Activated B cell treated with CpG ODN at 0.5 μM for 24 hours (primary cell): ENCODE measurements around the gene EIF4E3. TPM values are rescaled to one million over a fixed set of nuclear protein-coding genes. Genes with fewer than 3 reads are reported as not detected.

Experiments
- ATAC-seq: fragments of 200-7000 bp; cut with Tn5 transposase; one replicate; pipeline ENCODE4 v1.10.0; 2021; ENCODE audit warnings: low read depth, mild to moderate bottlenecking, moderate library complexity
- CTCF ChIA-PET: fragments of 350-600 bp; sonication (Branson Sonifier 250); formaldehyde crosslinking; loops from one replicate; lab custom pipeline; 2021; ENCODE audit warnings: antibody characterized with exemption; lab: Charles Lee
- POLR2A ChIA-PET: fragments of 350-600 bp; sonication (Branson Sonifier 250); formaldehyde crosslinking; loops from one replicate; lab custom pipeline; 2021; ENCODE audit warnings: antibody characterized with exemption; lab: Charles Lee
- DNase-seq: peaks from one replicate; pipeline ENCODE4 v3.0.0; 2022
- H3K27ac Mint-ChIP-seq: one replicate; pipeline ENCODE4 v1.8.0; 2020; ENCODE audit warnings: mixed read lengths
- H3K27me3 Mint-ChIP-seq: one replicate; pipeline ENCODE4 v1.8.0; 2021; ENCODE audit warnings: mixed read lengths
- H3K36me3 Mint-ChIP-seq: one replicate; pipeline ENCODE4 v1.8.0; 2021; ENCODE audit warnings: low read depth, mixed read lengths
- H3K4me1 Mint-ChIP-seq: one replicate; pipeline ENCODE4 v1.8.0; 2021; ENCODE audit warnings: mixed read lengths
- H3K4me3 Mint-ChIP-seq: one replicate; pipeline ENCODE4 v1.8.0; 2020; ENCODE audit warnings: mild to moderate bottlenecking, mixed read lengths
- H3K9me3 Mint-ChIP-seq: one replicate; pipeline ENCODE4 v1.8.0; 2020; ENCODE audit warnings: mixed read lengths
- CTCF ChIP-seq: fragments of 200-600 bp; IDR thresholded peaks from one replicate; pipeline ENCODE4 v1.8.0; 2022; ENCODE audit warnings: antibody characterized with exemption, mild to moderate bottlenecking
- intact Hi-C: fragments of 100-400 bp; cut with micrococcal nuclease; formaldehyde crosslinking; loops from one replicate; pipeline ENCODE4 v1.15.1; 2024
- total RNA-seq: library from RNA; stranded (reverse); gene quantifications from 2 replicates; pipeline ENCODE4 v1.2.3, GENCODE V29; 2022

EIF4E3 gene
- total RNA-seq, 1 donor from 2014 or later, result 2.0 TPM

- intact Hi-C loops, result loop anchor here (10.0 kb wide), 2 partner anchors 940 to 1710 kb away; no protein-coding TSS in a partner anchor
- no peak overlapping the region for H3K27ac Mint-ChIP-seq
- no peak for TF ChIP-seq CTCF
- peaks cover 2% of the 10 kb centered on the region for H3K27me3 Mint-ChIP-seq
- no peak for DNase-seq
- no peak for ATAC-seq
- no peak overlapping the region for H3K4me3 Mint-ChIP-seq
- no peaks in the 10 kb centered on the region for H3K9me3 Mint-ChIP-seq
- CTCF ChIA-PET, result interaction anchor here (0.8 to 4.3 kb wide), 5 partner anchors 1105 to 1565 kb away, joined by 3 to 38 read pairs (median 4); no protein-coding TSS in a partner anchor
- H3K4me1 Mint-ChIP-seq, result peaks cover 3% of the 10 kb centered on the region
- POLR2A ChIA-PET, result interaction anchor here (0.5 kb wide), 1 partner anchor 17 kb away, joined by 6 read pairs; no protein-coding TSS in a partner anchor
- no peaks in the 10 kb centered on the region for H3K36me3 Mint-ChIP-seq
Observed at GRCh38 chr3:71655061-71655460, 70.1 kb downstream of the EIF4E3 start.

- POLR2A ChIA-PET, result no interaction called here
- TF ChIP-seq CTCF, result no peak
- H3K36me3 Mint-ChIP-seq, result no peaks in the 10 kb centered on the region
- intact Hi-C loops, result loop anchor here (1.0 to 10.0 kb wide), 4 partner anchors 646 to 1709 kb away; no protein-coding TSS in a partner anchor
- H3K27ac Mint-ChIP-seq, result no peak overlapping the region
- H3K9me3 Mint-ChIP-seq, result no peaks in the 10 kb centered on the region
- ATAC-seq, result no peak
- H3K4me1 Mint-ChIP-seq, result peaks cover 3% of the 10 kb centered on the region
- DNase-seq, result no peak
- CTCF ChIA-PET, result interaction anchor here (0.8 to 4.3 kb wide), 7 partner anchors 1100 to 1590 kb away, joined by 3 to 38 read pairs (median 7); no protein-coding TSS in a partner anchor
- H3K27me3 Mint-ChIP-seq, result no peaks in the 10 kb centered on the region
- no peak overlapping the region for H3K4me3 Mint-ChIP-seq
Observed at GRCh38 chr3:71653414-71653807, 71.8 kb downstream of the EIF4E3 start.

- POLR2A ChIA-PET, result interaction anchor here (0.7 kb wide), 1 partner anchor 1121 kb away, joined by 3 read pairs; no protein-coding TSS in a partner anchor
- Mint-ChIP-seq H3K4me3 (no peak overlapping the region), H3K36me3 (no peaks in the 10 kb centered on the region), H3K4me1 (peaks cover 3% of the 10 kb centered on the region), H3K9me3 (no peaks in the 10 kb centered on the region), H3K27me3 (no peaks in the 10 kb centered on the region), H3K27ac (no peak overlapping the region)
- no peak for DNase-seq
- intact Hi-C loops, result loop anchor here (1.0 to 10.0 kb wide), 7 partner anchors 646 to 1708 kb away; no protein-coding TSS in a partner anchor
- peak; percentile 68 for ATAC-seq
- CTCF ChIA-PET, result interaction anchor here (0.8 to 4.3 kb wide), 7 partner anchors 1099 to 1589 kb away, joined by 3 to 38 read pairs (median 7); no protein-coding TSS in a partner anchor
- no peak for TF ChIP-seq CTCF
Observed at GRCh38 chr3:71652781-71653413, 72.3 kb downstream of the EIF4E3 start.

GRCh38 chr3:71651625-71652024, 73.6 kb downstream of the EIF4E3 start:
- ChIA-PET CTCF (interaction anchor here (2.0 to 4.3 kb wide), 2 partner anchors 1098 to 1531 kb away, joined by 7 to 38 read pairs; no protein-coding TSS in a partner anchor), POLR2A (no interaction called here)
- Mint-ChIP-seq H3K4me1 (peaks cover 3% of the 10 kb centered on the region), H3K9me3 (no peaks in the 10 kb centered on the region), H3K36me3 (no peaks in the 10 kb centered on the region), H3K27me3 (no peaks in the 10 kb centered on the region), H3K27ac (no peak overlapping the region), H3K4me3 (no peak overlapping the region)
- TF ChIP-seq CTCF, result no peak
- intact Hi-C loops, result loop anchor here (1.0 to 10.0 kb wide), 5 partner anchors 937 to 1707 kb away; no protein-coding TSS in a partner anchor
- ATAC-seq (no peak), DNase-seq (no peak)

GRCh38 chr3:71650372-71650771, 74.8 kb downstream of the EIF4E3 start:
- no peaks in the 10 kb centered on the region for H3K27me3 Mint-ChIP-seq
- H3K27ac Mint-ChIP-seq, result no peak overlapping the region
- ChIA-PET POLR2A (no interaction called here), CTCF (interaction anchor here (0.9 to 1.5 kb wide), 2 partner anchors 1101 to 1586 kb away, joined by 3 to 4 read pairs; no protein-coding TSS in a partner anchor)
- DNase-seq, result no peak
- ATAC-seq, result no peak
- H3K4me1 Mint-ChIP-seq, result peaks cover 3% of the 10 kb centered on the region
- intact Hi-C loops, result loop anchor here (10.0 kb wide), 2 partner anchors 936 to 1706 kb away; no protein-coding TSS in a partner anchor
- no peaks in the 10 kb centered on the region for H3K36me3 Mint-ChIP-seq
- no peak for TF ChIP-seq CTCF
- H3K9me3 Mint-ChIP-seq, result no peaks in the 10 kb centered on the region
- no peak overlapping the region for H3K4me3 Mint-ChIP-seq
